GM18870 (cell line): ENCODE results near the gene PHF1.

ENCODE experiments used
- ATAC-seq: cut with Tn5 transposase; IDR thresholded peaks from one replicate; pipeline ENCODE4 v1.9.1; 2021; ENCODE audit warnings: moderate library complexity; ENCODE audit not compliant: unreplicated experiment

Gene PHF1

GRCh38 chr6:33430991-33431879 is 20.4 kb downstream of the PHF1 start:
- ATAC-seq: no peak

- ATAC-seq: no peak
Observed at GRCh38 chr6:33431880-33432541, 21.2 kb downstream of the PHF1 start.

DNA sequence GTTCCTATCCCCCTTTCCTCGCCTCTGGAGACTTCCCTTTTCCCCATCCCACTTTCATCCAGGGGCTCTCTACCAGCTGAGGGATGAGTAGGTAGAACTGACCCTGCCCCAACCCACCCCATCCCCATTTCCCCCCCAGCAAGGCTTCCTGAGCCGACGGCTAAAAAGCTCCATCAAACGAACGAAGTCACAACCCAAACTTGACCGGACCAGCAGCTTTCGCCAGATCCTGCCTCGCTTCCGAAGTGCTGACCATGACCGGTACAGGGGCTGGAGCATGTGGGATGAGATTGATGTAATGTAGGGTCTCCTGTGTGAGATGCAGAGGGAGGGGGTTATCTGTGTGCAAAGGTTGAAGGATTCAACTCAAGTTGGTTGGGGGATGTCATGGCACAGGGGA is 21.7 kb downstream of the PHF1 start:
- ATAC-seq: no peak

DNA sequence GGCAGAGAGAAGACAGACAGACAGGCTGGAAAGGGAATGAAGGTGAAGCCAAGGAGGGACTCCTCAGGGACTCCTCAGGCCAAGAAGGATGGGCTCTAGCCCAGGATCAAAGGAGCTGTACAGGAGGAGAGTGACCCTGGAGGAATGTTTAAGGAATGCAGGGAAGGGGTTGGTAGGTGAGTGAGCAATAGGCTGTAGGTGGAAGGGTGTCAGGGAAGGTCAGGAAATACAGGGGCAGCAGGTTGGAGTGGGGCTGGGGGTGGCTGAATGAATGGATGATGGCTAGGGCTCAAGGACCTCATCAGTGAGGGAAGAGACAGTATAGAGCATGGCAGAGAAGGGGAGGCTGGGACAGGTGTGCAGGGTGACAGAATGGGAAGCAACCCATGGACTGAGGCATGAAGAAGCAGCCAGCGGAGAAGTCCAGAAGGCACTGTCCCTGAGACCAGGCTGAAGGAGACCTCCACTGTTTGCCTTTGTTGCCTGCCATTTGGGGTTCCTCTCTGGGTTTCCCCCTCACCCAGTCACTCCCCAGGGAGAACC is 22.3 kb downstream of the PHF1 start:
- no peak for ATAC-seq

DNA sequence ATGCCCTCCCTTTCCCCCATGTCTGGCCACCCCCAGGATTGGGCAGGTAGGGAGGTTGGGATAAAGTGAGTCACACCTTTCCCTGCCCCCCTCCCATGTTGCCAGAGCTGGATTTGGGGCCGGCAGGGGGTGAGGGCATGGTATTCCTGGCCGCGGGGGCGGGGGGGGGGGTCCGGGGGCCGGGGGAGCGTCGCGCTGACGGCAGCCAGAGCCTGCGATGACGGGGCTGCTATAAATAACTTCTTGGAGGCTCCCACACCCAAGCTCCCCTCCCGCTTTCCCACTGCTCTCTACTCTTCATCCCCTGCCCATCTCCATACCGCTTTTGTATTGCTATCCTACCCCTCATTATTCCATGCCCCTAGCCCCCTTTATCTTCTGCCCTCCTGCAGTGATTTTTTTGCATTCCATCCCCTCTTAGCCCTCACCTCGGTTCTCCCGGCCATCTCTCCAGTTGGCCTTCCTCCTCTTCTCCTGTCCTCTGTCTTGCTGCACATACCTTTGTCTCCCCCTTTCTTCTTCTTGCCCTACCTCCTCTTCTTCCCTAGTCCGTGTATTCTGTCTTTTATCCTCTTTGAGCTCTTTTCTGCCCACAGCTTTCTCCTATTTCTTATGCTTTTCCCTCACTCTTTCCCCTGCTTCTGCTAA is 22.9 kb downstream of the PHF1 start:
- no peak for ATAC-seq

- ATAC-seq: no peak
Observed at GRCh38 chr6:33434961-33435360, 24.1 kb downstream of the PHF1 start.

DNA sequence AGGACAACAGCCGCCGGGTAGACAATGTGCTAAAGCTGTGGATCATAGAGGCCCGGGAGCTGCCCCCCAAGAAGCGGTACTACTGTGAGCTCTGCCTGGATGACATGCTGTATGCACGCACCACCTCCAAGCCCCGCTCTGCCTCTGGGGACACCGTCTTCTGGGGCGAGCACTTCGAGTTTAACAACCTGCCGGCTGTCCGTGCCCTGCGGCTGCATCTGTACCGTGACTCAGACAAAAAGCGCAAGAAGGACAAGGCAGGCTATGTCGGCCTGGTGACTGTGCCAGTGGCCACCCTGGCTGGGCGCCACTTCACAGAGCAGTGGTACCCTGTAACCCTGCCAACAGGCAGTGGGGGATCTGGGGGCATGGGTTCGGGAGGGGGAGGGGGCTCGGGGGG is 26.9 kb downstream of the PHF1 start:
- no peak for ATAC-seq

DNA sequence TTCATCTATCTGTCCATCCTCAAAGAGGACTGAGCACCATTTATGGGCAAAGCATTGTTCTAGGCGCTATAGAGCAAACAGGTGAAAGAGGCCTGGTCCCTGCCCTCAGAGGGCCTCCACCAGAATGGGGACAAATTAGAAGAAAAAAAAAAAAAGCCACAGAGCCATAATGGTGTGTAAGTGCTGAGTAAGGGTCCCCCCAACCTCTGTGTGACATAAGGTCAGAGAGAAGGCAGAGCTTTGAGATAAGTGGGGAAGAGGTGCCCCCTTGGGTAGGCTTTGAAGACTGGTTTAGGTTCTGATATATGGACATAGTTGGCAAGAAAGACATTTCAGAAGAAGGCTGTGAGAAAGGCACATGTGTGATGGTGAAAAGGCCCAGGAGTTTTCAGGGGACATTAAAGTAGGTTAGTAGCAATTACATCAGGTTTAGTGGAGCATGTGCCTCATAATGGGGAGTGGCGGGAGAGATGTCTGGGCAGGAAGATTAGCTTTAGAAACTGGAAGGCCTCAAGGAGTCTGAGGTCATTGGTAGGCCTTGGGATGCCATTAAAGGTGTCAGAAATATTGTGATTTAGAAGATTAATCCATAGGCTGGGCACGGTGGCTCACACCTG is 28.3 kb downstream of the PHF1 start:
- ATAC-seq: no peak

- no peak for ATAC-seq
Observed at GRCh38 chr6:33439956-33440648, 29.3 kb downstream of the PHF1 start.

GRCh38 chr6:33440649-33441309 is 30.0 kb downstream of the PHF1 start:
- ATAC-seq: no peak

DNA sequence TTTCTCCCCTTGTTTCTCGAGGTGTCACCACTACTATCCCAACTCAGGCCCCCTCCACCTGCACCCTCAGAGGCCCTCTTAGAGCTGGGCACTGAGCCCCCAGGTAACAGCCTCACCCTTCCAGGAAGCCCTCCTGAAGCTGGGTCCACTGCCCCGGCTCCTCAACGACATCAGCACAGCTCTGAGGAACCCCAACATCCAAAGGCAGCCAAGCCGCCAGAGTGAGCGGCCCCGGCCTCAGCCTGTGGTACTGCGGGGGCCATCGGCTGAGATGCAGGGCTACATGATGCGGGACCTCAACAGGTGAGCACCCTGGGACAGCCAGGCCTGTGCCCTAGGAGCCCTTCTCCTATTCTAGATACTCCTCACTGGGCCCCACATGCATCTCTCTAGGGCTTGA is 30.6 kb downstream of the PHF1 start:
- ATAC-seq: no peak

GRCh38 chr6:33442283-33442682 is 31.5 kb downstream of the PHF1 start:
- ATAC-seq: no peak

DNA sequence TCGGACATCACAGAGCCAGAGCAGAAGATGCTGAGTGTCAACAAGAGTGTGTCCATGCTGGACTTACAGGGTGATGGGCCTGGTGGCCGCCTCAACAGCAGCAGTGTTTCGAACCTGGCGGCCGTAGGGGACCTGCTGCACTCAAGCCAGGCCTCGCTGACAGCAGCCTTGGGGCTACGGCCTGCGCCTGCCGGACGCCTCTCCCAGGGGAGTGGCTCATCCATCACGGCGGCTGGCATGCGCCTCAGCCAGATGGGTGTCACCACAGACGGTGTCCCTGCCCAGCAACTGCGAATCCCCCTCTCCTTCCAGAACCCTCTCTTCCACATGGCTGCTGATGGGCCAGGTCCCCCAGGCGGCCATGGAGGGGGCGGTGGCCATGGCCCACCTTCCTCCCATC is 32.2 kb downstream of the PHF1 start:
- ATAC-seq: no peak

DNA sequence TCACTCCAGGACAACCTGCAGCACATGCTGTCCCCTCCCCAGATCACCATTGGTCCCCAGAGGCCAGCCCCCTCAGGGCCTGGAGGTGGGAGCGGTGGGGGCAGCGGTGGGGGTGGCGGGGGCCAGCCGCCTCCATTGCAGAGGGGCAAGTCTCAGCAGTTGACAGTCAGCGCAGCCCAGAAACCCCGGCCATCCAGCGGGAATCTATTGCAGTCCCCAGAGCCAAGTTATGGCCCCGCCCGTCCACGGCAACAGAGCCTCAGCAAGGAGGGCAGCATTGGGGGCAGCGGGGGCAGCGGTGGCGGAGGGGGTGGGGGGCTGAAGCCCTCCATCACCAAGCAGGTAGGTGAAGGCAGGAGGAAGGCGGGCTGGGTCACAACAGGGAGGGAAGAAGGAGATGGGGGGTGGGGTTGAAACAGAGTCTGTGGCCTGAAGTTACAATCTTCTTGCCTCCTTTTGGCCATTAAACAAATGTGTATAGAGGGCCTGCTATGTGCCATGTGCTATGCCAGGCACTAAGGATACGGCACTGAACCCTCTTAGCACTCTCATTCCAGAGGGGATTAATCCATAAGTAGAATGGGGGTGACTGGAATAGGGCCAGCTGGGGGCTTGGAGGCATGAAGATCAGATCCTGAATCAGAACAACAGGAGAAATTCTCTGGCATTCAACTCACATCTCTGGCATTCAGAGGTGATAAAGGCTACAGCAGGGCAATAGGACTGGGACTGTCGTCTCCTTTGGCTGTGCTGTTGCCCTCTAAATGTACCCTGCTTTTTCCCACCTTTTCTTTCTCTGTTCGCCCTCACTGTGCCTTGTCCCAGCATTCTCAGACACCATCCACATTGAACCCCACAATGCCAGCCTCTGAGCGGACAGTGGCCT is 33.0 kb downstream of the PHF1 start:
- ATAC-seq: no peak

DNA sequence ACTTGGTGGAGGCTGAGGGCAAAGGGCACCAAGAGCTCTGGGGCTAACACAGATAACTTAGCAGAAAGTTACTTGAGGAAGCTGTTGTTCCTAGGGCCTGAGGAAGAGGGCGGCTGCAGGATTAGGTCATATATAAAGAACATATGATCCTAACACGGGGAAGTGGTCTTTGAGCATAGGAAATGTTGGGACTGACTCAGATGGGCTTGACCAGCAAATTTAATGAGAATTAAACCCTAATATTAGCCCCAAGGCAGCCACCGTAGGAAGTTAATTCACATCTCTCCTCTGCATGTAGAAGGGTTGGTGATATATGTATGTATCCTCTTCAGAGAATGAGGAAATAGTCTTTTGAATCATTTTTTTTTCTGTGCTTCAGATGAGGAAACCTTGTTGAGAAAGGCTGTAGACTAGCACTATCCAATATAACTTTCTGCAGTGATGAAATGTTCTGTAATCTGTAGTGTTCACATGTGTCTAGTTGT is 34.3 kb downstream of the PHF1 start:
- no peak for ATAC-seq

GRCh38 chr6:33446356-33446755 is 35.5 kb downstream of the PHF1 start:
- ATAC-seq: no peak

DNA sequence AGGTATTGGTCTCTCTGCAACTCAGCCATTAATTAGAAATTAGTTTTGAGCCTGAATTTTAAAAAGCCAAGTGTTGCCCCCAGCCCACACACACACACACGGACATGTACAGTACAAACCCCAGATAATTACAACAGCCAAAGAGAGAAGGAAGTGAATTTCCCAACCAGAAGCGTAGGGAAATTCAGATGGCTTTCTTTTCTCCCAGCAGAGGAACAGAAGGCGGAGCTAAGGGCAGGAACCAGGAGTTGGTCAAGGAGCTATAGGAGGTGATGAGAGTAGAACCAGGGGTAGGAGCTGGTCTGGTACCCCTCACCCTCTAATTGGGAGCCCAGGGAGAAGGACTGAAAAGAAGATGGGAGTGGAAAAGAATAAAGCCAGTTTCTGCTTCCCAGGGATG is 39.6 kb downstream of the PHF1 start:
- no peak for ATAC-seq

- no peak for ATAC-seq
Observed at GRCh38 chr6:33451606-33452005, 40.8 kb downstream of the PHF1 start.

DNA sequence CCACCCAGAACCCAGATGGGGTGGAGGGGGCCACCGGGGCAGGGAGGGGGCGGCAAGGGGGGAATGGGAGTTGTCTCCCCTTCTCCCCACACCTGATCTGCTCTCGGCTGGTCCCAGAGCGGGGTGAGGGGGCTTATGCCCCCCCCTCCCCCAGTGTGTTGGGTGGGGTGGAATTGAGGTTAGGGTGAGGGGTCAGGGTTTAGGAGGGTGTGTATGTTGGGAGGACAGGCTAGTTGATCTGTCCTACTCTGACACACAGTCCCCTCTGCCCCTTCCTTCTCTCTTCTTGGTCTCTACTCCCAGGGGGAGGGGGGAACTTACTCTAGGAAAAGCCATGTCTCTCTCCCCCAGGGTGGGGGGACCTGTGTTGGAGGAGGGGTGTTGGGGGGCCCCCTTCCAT is 41.7 kb downstream of the PHF1 start:
- no peak for ATAC-seq
